Iris pigment epithelial cell (primary cell): Measurements from ENCODE around the gene ASZ1.

Source experiments
- DNase-seq: peaks from one replicate; pipeline ENCODE4 v3.0.0-alpha.2; 2011; ENCODE audit warnings: low read depth

Gene ASZ1

DNA sequence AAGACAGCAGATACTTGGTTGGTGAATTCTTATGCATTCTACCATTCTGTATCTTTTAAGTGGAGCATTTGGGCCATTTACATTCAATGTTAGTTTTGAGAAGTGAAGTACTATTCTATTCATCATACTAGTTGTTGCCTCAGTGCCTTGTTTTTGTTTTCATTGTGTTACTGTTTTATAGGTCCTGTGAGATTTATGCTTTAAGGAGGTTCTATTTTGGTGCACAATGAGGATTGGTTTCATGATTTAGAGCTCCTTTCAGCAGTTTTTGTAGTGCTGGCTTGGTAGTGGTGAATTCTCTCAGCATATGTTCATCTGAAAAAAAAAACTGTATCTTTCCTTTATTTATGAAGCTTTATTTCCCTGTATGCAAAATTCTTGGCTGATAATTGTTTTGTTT lies 81.1 kb downstream of the ASZ1 start:
- DNase-seq: no peak

- no peak for DNase-seq
These were observed 89.3 kb downstream of the ASZ1 start for GRCh38 chr7:117338020-117338419.

DNA sequence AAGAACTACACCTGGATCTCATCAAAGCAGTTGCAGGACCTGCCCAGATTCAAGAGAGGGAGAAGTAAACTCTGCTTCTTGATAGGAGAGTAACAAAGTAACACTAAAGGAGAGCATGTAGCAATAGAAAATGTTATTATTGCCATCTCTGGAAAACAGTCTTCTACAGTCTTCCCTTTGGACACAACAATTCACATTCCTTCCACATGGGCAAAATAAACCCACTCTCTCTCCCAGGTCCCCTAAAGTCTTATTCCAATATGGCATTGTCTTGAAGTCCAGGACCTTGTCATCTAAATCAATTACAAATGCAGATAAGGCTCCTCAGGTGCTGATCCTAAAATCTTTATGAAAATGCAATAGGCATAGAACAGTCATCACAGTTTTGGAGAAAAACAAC lies 94.1 kb downstream of the ASZ1 start:
- no peak for DNase-seq

DNA sequence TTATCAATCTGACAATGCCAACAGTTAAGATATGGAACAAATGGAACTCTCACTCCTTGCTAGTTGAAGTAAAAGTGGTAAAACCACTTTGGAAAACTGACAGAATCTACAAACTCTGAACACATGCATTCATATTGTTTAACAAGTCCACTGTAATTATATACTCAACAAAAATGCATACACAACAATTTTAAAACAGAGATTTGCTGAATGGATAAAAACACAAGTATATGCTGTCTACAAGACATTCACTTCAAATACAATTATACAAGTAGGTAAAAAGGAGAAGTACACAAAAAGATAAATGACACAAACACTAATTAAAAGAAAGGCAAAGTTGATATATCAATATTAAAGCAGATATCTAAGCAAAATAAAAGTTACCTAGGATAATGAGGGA lies 95.3 kb downstream of the ASZ1 start:
- no peak for DNase-seq

GRCh38 chr7:117325836-117326235 lies 101.5 kb downstream of the ASZ1 start:
- no peak for DNase-seq

DNA sequence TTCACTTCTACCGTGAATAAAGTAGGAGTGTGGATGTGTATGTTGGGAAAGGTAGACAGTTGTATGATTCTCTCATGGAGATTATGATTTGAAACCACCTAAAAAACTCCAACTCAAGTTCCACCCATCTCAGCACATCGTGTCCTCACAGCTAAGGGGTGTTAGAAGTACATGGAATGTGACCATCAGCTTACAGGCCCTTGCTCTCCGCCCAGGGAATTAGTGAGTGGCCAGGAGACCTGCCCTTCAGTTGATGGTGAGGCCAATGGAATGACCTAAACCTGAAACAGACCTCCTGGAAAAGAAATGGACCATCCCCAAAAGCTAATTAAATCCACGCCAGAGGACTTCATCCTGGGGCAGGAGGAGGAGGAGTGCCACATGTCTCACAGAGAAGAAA lies 102.3 kb downstream of the ASZ1 start:
- DNase-seq: peak; percentile 12

GRCh38 chr7:117323851-117324711 lies 103.2 kb downstream of the ASZ1 start:
- DNase-seq: peak; percentile 71

- DNase-seq: peak; percentile 45
These were observed 103.9 kb downstream of the ASZ1 start for GRCh38 chr7:117323305-117323850.

DNA sequence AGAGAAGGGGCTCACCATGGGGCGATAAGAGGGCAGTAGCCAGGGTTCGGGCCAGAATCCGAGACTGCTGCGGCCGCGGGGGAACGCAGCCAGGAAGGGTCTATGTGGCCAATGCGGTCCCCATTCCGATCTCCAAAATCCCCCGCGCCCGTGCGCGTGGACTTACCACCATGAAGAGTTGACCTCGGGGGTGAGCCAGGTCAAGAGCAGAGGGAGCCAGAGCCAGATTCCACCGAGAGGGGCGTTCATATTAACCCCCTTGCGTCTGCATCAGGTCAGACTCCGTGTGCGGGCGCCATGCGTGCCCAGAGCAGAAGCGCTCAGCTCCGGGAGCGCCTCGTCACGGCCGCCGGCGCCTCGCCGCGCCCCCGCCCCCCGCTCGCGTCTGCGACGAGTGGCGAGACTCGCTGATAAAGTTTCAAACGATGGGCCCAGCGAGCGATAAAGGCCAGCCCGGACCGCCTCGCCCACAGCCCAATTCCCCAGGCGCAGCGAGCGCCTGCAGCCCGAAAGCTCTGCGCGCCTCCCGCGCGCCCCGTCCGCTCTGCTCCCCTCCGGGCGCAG lies 104.5 kb downstream of the ASZ1 start, which contains the start of gene WNT2:
WNT2 (minus strand) TSS at position 318 of the 564 bp plus-strand sequence; CDS start at position 249, 69 bp downstream.
- peak; percentile 15 for DNase-seq

DNA sequence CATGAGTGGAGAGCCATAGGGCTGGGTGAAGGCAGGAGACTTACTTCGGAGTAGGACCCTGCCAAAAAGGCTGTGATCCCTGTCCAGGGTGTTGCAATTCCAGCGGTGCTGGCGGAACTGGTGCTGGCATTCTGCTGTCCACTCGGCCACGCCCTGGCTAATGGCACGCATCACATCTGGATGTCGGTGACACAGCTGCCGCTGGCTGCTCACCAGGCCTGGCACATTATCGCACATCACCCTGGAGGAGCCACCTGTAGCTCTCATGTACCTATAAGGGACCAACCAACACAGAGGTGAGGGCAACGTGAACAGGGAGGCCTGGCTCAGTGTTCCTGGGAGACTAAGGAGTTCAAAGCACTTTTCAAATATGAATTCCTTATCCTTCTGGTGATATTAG lies 106.8 kb downstream of the ASZ1 start:
- no peak for DNase-seq

- DNase-seq: no peak
These were observed 108.1 kb downstream of the ASZ1 start for GRCh38 chr7:117319181-117319580.

DNA sequence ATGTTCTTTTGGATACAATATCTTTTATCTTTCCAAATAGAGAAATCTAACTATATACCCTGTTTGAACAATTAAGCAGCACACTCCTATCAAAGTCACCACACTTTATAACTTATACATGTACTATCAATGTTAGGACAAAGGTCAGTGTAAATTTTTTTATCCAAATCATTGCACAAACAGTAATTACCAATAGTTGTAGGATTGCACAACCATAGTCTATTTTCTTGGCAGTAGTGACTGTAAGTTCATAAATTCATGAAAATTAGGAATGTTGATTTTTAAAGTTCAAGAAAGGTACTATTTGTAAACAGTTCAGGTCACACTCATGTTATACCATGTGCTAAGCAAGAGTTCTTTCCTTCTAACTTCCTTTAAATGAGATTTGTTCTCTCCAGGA lies 113.7 kb downstream of the ASZ1 start:
- DNase-seq: no peak
